ENCODE results near the gene VRK2.
"Not testable (repeated sequence)": the region's sequence is repeated elsewhere in the genome, so short reads cannot be mapped to it uniquely, and the experiment has no call there.

VRK2 gene

DNA sequence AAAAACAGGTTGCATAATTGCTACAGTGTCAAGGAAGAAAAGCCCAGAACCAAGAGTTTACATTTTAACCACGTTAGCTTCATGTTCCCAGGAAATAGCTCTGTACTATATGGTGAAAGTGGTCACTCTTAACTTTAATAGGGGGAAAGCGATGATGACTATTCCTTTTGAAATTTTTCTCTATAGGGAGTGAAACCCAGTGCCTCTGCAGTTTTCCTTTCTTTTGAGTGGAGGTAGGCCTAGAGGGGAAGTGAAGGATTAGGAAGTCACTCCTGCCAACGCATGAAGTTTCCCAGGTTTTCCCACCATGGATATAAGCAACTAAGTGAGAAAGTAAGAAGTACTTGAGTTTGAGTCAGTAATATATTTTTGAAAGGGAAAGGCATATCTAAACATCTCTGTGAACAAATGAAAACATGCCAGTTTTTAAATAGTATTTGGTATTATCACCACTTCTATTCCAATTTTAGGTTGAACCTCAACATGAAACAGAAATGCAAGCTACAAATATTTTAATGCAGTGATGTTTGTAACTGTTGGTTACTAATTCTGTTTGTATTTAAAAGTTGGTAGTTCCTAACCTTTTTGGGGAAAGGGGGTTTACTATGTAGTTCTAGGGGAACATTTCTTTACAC lies 91.9 kb downstream of the VRK2 start:
- H3K9me3 ChIP-seq (ENCODE audit: insufficient read depth, low read length) = no peaks in the 10 kb centered on the region
- H4K20me1 ChIP-seq (ENCODE audit: low read depth, low read length) = no peaks in the 10 kb centered on the region
- H2AFZ ChIP-seq (ENCODE audit: low read depth, low read length, severe bottlenecking) = no peak overlapping the region
- H3K4me3 ChIP-seq (ENCODE audit: insufficient read depth, low read length, poor library complexity, severe bottlenecking) = no peak overlapping the region
- H3K9me2 ChIP-seq (replicated peaks; ENCODE audit: insufficient read depth, low read length) = no peaks in the 10 kb centered on the region
- H3K79me2 ChIP-seq (ENCODE audit: insufficient read depth, low read length) = no peaks in the 10 kb centered on the region
- no peaks in the 10 kb centered on the region for H3K36me3 ChIP-seq (ENCODE audit: low read length)
- no peak overlapping the region for H3K4me2 ChIP-seq (ENCODE audit: low read depth, low read length, poor library complexity, severe bottlenecking)
- H3K9ac ChIP-seq (ENCODE audit: low read length) = no peak overlapping the region
- no peak overlapping the region for H3K27ac ChIP-seq (ENCODE audit: low read depth, low read length)
- no peaks in the 10 kb centered on the region for H3F3A ChIP-seq (ENCODE audit: insufficient read depth)
- no peaks in the 10 kb centered on the region for H3K27me3 ChIP-seq (ENCODE audit: low read length)
- no peak for TF ChIP-seq EZH2phosphoT487 (conservative IDR thresholded peaks at IDR 0.05; ENCODE audit: low read length)
- TF ChIP-seq, protein P1, sequence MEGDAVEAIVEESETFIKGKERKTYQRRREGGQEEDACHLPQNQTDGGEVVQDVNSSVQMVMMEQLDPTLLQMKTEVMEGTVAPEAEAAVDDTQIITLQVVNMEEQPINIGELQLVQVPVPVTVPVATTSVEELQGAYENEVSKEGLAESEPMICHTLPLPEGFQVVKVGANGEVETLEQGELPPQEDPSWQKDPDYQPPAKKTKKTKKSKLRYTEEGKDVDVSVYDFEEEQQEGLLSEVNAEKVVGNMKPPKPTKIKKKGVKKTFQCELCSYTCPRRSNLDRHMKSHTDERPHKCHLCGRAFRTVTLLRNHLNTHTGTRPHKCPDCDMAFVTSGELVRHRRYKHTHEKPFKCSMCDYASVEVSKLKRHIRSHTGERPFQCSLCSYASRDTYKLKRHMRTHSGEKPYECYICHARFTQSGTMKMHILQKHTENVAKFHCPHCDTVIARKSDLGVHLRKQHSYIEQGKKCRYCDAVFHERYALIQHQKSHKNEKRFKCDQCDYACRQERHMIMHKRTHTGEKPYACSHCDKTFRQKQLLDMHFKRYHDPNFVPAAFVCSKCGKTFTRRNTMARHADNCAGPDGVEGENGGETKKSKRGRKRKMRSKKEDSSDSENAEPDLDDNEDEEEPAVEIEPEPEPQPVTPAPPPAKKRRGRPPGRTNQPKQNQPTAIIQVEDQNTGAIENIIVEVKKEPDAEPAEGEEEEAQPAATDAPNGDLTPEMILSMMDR (IDR thresholded peaks at IDR 0.05; ENCODE audit: insufficient read depth, low read length, poor library complexity, severe bottlenecking) = no peak

DNA sequence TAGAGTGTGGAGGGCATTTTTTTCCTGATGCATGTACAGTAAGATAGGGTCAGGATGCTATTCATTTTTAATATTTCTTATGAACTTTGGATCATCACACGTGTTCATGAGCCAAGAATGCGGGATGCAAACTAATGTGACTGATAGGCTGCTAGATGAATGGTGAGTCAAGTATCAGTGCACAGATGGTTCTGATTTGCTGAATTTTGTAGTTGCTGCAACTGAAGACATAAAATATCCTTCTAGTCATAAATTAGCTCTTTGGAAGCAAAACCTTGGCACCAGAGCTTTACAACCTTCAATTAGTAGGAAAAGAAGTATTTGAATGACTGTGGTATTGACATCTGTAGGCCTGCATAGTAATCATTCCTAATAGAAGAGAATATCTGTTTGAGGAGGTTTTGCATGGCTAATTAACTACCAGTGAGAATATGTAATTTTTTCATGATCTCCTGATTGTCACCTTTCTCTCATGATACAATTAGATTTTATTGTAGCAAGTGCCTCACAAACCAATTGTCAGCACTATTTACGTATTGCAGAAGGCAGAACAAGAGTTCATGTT lies 94.0 kb downstream of the VRK2 start:
- no peak overlapping the region for H3K27ac ChIP-seq (ENCODE audit: low read depth, low read length)
- H3K27me3 ChIP-seq (ENCODE audit: low read length) = no peaks in the 10 kb centered on the region
- H3K9me2 ChIP-seq (replicated peaks; ENCODE audit: insufficient read depth, low read length) = no peaks in the 10 kb centered on the region
- H3K79me2 ChIP-seq (ENCODE audit: insufficient read depth, low read length) = no peaks in the 10 kb centered on the region
- H3K36me3 ChIP-seq (ENCODE audit: low read length) = no peaks in the 10 kb centered on the region
- H3K9me3 ChIP-seq (ENCODE audit: insufficient read depth, low read length) = no peaks in the 10 kb centered on the region
- H3K9ac ChIP-seq (ENCODE audit: low read length) = no peak overlapping the region
- H3K4me2 ChIP-seq (ENCODE audit: low read depth, low read length, poor library complexity, severe bottlenecking) = no peak overlapping the region
- H2AFZ ChIP-seq (ENCODE audit: low read depth, low read length, severe bottlenecking) = no peak overlapping the region
- no peaks in the 10 kb centered on the region for H4K20me1 ChIP-seq (ENCODE audit: low read depth, low read length)
- H3K4me3 ChIP-seq (ENCODE audit: insufficient read depth, low read length, poor library complexity, severe bottlenecking) = no peak overlapping the region
- no peaks in the 10 kb centered on the region for H3F3A ChIP-seq (ENCODE audit: insufficient read depth)
- TF ChIP-seq, protein P1 (IDR thresholded peaks at IDR 0.05; ENCODE audit: insufficient read depth, low read length, poor library complexity, severe bottlenecking) = no peak
- no peak for TF ChIP-seq EZH2phosphoT487 (conservative IDR thresholded peaks at IDR 0.05; ENCODE audit: low read length)

DNA sequence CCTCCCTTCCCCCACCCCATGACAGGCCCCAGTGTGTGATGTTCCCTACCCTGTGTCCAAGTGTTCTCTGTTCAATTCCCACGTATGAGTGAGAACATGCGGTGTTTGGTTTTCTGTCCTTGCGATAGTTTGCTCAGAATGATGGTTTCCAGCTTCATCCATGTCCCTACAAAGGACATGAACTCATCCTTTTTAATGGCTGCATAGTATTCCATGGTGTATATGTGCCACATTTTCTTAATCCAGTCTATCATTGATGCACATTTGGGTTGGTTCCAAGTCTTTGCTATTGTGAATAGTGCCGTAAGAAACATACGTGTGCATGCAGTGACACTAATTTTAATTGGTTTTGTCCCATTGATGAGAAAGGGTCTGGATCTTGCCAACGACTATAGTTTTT lies 99.2 kb downstream of the VRK2 start:
- not testable (repeated sequence) for H3K27ac ChIP-seq (ENCODE audit: low read depth, low read length); H3K79me2 ChIP-seq (ENCODE audit: insufficient read depth, low read length); H3K9ac ChIP-seq (ENCODE audit: low read length); H3K9me3 ChIP-seq (ENCODE audit: insufficient read depth, low read length); H3K27me3 ChIP-seq (ENCODE audit: low read length); H3K36me3 ChIP-seq (ENCODE audit: low read length); H3K4me2 ChIP-seq (ENCODE audit: low read depth, low read length, poor library complexity, severe bottlenecking); H3F3A ChIP-seq (ENCODE audit: insufficient read depth); H3K9me2 ChIP-seq (replicated peaks; ENCODE audit: insufficient read depth, low read length); H2AFZ ChIP-seq (ENCODE audit: low read depth, low read length, severe bottlenecking); H3K4me3 ChIP-seq (ENCODE audit: insufficient read depth, low read length, poor library complexity, severe bottlenecking); H4K20me1 ChIP-seq (ENCODE audit: low read depth, low read length)

DNA sequence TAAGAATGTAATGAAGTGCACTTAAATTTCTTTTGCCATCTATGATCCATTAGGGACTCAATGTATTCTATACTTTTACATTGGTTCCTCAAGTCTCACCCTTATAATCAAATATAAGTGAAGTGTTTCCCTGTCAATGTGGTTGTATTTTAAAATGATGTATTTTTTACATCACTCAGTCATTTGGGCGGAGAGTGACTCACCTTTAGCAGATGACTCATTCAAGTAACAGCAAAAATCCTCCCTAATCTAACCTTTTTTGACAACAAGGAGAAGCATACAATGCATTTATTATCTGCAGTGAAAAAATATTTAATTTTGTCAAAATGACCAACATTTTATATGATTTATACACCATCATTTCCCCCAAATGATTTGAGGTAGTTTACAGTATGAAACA lies 100.1 kb downstream of the VRK2 start:
- no peaks in the 10 kb centered on the region for H3F3A ChIP-seq (ENCODE audit: insufficient read depth)
- H3K27ac ChIP-seq (ENCODE audit: low read depth, low read length) = no peak overlapping the region
- no peaks in the 10 kb centered on the region for H3K79me2 ChIP-seq (ENCODE audit: insufficient read depth, low read length)
- no peaks in the 10 kb centered on the region for H3K36me3 ChIP-seq (ENCODE audit: low read length)
- H3K4me3 ChIP-seq (ENCODE audit: insufficient read depth, low read length, poor library complexity, severe bottlenecking) = no peak overlapping the region
- no peaks in the 10 kb centered on the region for H3K9me2 ChIP-seq (replicated peaks; ENCODE audit: insufficient read depth, low read length)
- H4K20me1 ChIP-seq (ENCODE audit: low read depth, low read length) = no peaks in the 10 kb centered on the region
- no peak overlapping the region for H3K9ac ChIP-seq (ENCODE audit: low read length)
- H3K9me3 ChIP-seq (ENCODE audit: insufficient read depth, low read length) = no peaks in the 10 kb centered on the region
- no peak overlapping the region for H2AFZ ChIP-seq (ENCODE audit: low read depth, low read length, severe bottlenecking)
- TF ChIP-seq, protein P1 (IDR thresholded peaks at IDR 0.05; ENCODE audit: insufficient read depth, low read length, poor library complexity, severe bottlenecking) = no peak
- TF ChIP-seq EZH2phosphoT487 (conservative IDR thresholded peaks at IDR 0.05; ENCODE audit: low read length) = no peak
- no peaks in the 10 kb centered on the region for H3K27me3 ChIP-seq (ENCODE audit: low read length)
- no peak overlapping the region for H3K4me2 ChIP-seq (ENCODE audit: low read depth, low read length, poor library complexity, severe bottlenecking)

Data from SU-DHL-6 (cell line).